ENCODE data around the gene USP15.

- no peak for TF ChIP-seq CTCF (IDR thresholded peaks at IDR 0.05)
- TF ChIP-seq POLR2A (IDR thresholded peaks at IDR 0.05), result no peak
- no peak for TF ChIP-seq EP300 (IDR thresholded peaks at IDR 0.05)
Observed at GRCh38 chr12:62290846-62291245, 30.6 kb downstream of the USP15 start.
